ENCODE results near the gene SMC1A.
"Not testable (repeated sequence)": the region's sequence is repeated elsewhere in the genome, so short reads cannot be mapped to it uniquely, and the experiment has no call there.

The SMC1A gene

GRCh38 chrX:53422861-53423306, 430 bp upstream of the SMC1A start, which contains the start of gene RIBC1:
Gene RIBC1, plus strand, starts transcription at chrX:53422873. Its CDS starts 3,404 bp downstream, at chrX:53426277.
- no peak for DNase-seq (ENCODE audit: low read depth)

GRCh38 chrX:53421772-53422085, 725 bp downstream of the SMC1A start:
- DNase-seq (ENCODE audit: low read depth): no peak

GRCh38 chrX:53421125-53421524, 1.3 kb downstream of the SMC1A start:
- no peak for DNase-seq (ENCODE audit: low read depth)

- not testable (repeated sequence) for DNase-seq (ENCODE audit: low read depth)
Measured at GRCh38 chrX:53420351-53420750, 2.1 kb downstream of the SMC1A start.

- DNase-seq (ENCODE audit: low read depth): no peak
Measured at GRCh38 chrX:53412446-53412845, 10.0 kb downstream of the SMC1A start.

- no peak for DNase-seq (ENCODE audit: low read depth)
Measured at GRCh38 chrX:53403535-53403934, 18.9 kb downstream of the SMC1A start.

GRCh38 chrX:53398216-53398615, 24.2 kb downstream of the SMC1A start:
- DNase-seq (ENCODE audit: low read depth): no peak

GRCh38 chrX:53395605-53396298, 26.7 kb downstream of the SMC1A start:
- DNase-seq (ENCODE audit: low read depth): no peak

- no peak for DNase-seq (ENCODE audit: low read depth)
Measured at GRCh38 chrX:53383376-53384076, 38.9 kb downstream of the SMC1A start.

GRCh38 chrX:53379747-53380146, 42.7 kb downstream of the SMC1A start:
- DNase-seq (ENCODE audit: low read depth): no peak

- DNase-seq (ENCODE audit: low read depth): no peak
Measured at GRCh38 chrX:53379008-53379710, 43.3 kb downstream of the SMC1A start.

- DNase-seq (ENCODE audit: low read depth): no peak
Measured at GRCh38 chrX:53377464-53377863, 45.0 kb downstream of the SMC1A start.

GRCh38 chrX:53376888-53377287, 45.6 kb downstream of the SMC1A start:
- DNase-seq (ENCODE audit: low read depth): no peak

GRCh38 chrX:53374923-53375322, 47.5 kb downstream of the SMC1A start:
- no peak for DNase-seq (ENCODE audit: low read depth)

GRCh38 chrX:53374222-53374820, 48.1 kb downstream of the SMC1A start:
- no peak for DNase-seq (ENCODE audit: low read depth)

GRCh38 chrX:53373307-53373706, 49.1 kb downstream of the SMC1A start:
- no peak for DNase-seq (ENCODE audit: low read depth)

- DNase-seq (ENCODE audit: low read depth): not testable (repeated sequence)
Measured at GRCh38 chrX:53366454-53366853, 56.0 kb downstream of the SMC1A start.

- no peak for DNase-seq (ENCODE audit: low read depth)
Measured at GRCh38 chrX:53362449-53362848, 60.0 kb downstream of the SMC1A start.

- DNase-seq (ENCODE audit: low read depth): no peak
Measured at GRCh38 chrX:53357799-53358530, 64.5 kb downstream of the SMC1A start.

- DNase-seq (ENCODE audit: low read depth): no peak
Measured at GRCh38 chrX:53356186-53356585, 66.3 kb downstream of the SMC1A start.

- DNase-seq (ENCODE audit: low read depth): no peak
Measured at GRCh38 chrX:53354669-53355068, 67.8 kb downstream of the SMC1A start.

- no peak for DNase-seq (ENCODE audit: low read depth)
Measured at GRCh38 chrX:53347948-53348347, 74.5 kb downstream of the SMC1A start.
